Sigmoid colon (tissue), 7 donors: ENCODE results near the gene RPS6KA1. TPM values are rescaled to one million over a fixed set of nuclear protein-coding genes. Genes with fewer than 3 reads are reported as not detected.

ENCODE experiments used
- DNase-seq: peaks from one replicate; pipeline ENCODE4 v3.0.0-alpha.2; 2019
- H3K27ac ChIP-seq, 4 donors: fragments of 200-600 bp; sonication (generic); one replicate each; pipeline ENCODE4 v1.5.1; 2016 to 2019; ENCODE audit warnings: mild to moderate bottlenecking in 1 of 4
- H3K27me3 ChIP-seq, 3 donors: fragments of 200-600 bp; sonication (generic); one replicate each; pipeline ENCODE4 v1.5.1; 2019; ENCODE audit warnings: mild to moderate bottlenecking in 1 of 3
- H3K36me3 ChIP-seq, 4 donors: fragments of 200-600 bp; sonication (generic); one replicate each; pipeline ENCODE4 v1.5.1; 2016 to 2019
- H3K4me1 ChIP-seq, 4 donors: fragments of 200-600 bp; sonication (generic); one replicate each; pipeline ENCODE4 v1.5.1; 2017 to 2019
- H3K4me3 ChIP-seq, 4 donors: fragments of 200-600 bp; sonication (generic); one replicate each; pipeline ENCODE4 v1.5.1; 2017 to 2019; ENCODE audit warnings: mild to moderate bottlenecking in 2 of 4, moderate library complexity in 1 of 4
- H3K9me3 ChIP-seq, 4 donors: fragments of 200-600 bp in 3 of 4; sonication (generic) in 3 of 4; one replicate each; pipeline versions ENCODE4 v1.5.1 to v1.6.1; 2013 to 2019
- EP300 ChIP-seq, 4 donors: sonication (generic); formaldehyde crosslinking; IDR thresholded peaks; one replicate each; pipeline ENCODE4 v1.6.1; 2017; ENCODE audit warnings: antibody characterized with exemption in 4 of 4
- POLR2A ChIP-seq, 2 donors: fragments of 450-650 bp; IDR thresholded peaks; one replicate each; pipeline ENCODE4 v1.6.1; 2016; ENCODE audit warnings: antibody characterized with exemption in 2 of 2, mild to moderate bottlenecking in 2 of 2, moderate library complexity in 2 of 2
- POLR2AphosphoS5 ChIP-seq, 4 donors: sonication (generic); formaldehyde crosslinking; IDR thresholded peaks; one replicate each; pipeline ENCODE4 v1.6.1; 2017; ENCODE audit warnings: antibody characterized with exemption in 4 of 4
- WGBS, 2 donors: extraction: QIAGEN DNeasy Blood & Tissue Kit; methylation state at CpG; one replicate each; pipeline ENCODE4 v1.1.7; 2013; 5-methylcytosine and 5-hydroxymethylcytosine counted together
- intact Hi-C: fragments of 100-400 bp; cut with DNase I; formaldehyde crosslinking; loops from one replicate; pipeline ENCODE4 v1.15.1; 2023
- polyA plus RNA-seq, 3 donors: library from polyadenylated mRNA; stranded (reverse); fragments of 200-250 nt; gene quantifications; one replicate each; pipeline ENCODE4 v1.2.3, GENCODE V29; 2013
- total RNA-seq, 4 donors: library from RNA; depleted of rRNA; stranded (reverse); fragments of >200 nt; gene quantifications; one replicate each; pipeline ENCODE4 v1.1.0, GENCODE V29; 2016
- TF ChIP-seq, protein P1 (sequence below), 4 experiments: fragments of 450-650 bp in 3 of 4; fragments of 200-600 bp in 1 of 4; IDR thresholded peaks; one replicate each; pipeline ENCODE4 v1.5.1; 2016 to 2019; ENCODE audit warnings: antibody characterized with exemption in 4 of 4, mild to moderate bottlenecking in 3 of 4, moderate library complexity in 2 of 4
- donor health status: healthy with polysubstance abuse.
- donor health status: Bipolar disorder and iron deficiency.
- donor health status: healthy.

Gene RPS6KA1
- total and polyA plus RNA-seq, 7 donors, result 2.5 to 116 (median 11.5) TPM

DNA sequence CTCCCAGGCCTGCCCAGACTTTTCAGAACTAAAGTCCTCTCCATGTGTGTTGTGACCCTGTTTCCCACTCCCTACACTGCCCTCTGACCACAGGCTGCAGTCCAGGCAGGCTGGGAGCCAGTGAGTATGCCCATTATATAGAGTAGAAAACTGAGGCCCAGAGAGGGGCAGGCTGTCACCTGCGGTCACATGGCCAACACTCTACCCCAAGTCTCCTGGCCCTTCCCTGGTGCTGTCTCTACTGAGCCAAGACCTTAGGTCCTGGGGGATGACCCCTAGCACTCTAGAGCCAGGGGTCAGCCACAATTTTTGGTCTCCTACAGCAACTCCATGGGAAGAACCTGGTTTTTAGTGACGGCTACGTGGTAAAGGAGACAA, 30.8 kb downstream of the RPS6KA1 start:
- intact Hi-C loops, result no loop called here
- WGBS, 2 donors, result 93 to 94% methylated on average over 3 of the region's 3 CpGs
- no peak overlapping the region for H3K4me3 ChIP-seq
- no peak for DNase-seq
- no peaks in the 10 kb centered on the region for H3K27me3 ChIP-seq
- TF ChIP-seq EP300 (IDR thresholded peaks at IDR 0.05), result no peak
- TF ChIP-seq, protein P1, sequence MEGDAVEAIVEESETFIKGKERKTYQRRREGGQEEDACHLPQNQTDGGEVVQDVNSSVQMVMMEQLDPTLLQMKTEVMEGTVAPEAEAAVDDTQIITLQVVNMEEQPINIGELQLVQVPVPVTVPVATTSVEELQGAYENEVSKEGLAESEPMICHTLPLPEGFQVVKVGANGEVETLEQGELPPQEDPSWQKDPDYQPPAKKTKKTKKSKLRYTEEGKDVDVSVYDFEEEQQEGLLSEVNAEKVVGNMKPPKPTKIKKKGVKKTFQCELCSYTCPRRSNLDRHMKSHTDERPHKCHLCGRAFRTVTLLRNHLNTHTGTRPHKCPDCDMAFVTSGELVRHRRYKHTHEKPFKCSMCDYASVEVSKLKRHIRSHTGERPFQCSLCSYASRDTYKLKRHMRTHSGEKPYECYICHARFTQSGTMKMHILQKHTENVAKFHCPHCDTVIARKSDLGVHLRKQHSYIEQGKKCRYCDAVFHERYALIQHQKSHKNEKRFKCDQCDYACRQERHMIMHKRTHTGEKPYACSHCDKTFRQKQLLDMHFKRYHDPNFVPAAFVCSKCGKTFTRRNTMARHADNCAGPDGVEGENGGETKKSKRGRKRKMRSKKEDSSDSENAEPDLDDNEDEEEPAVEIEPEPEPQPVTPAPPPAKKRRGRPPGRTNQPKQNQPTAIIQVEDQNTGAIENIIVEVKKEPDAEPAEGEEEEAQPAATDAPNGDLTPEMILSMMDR (IDR thresholded peaks at IDR 0.05), result no peak
- TF ChIP-seq POLR2A (IDR thresholded peaks at IDR 0.05), result no peak
- no peak for TF ChIP-seq POLR2AphosphoS5 (IDR thresholded peaks at IDR 0.05)
- H3K4me1 ChIP-seq, result no peaks in the 10 kb centered on the region
- no peaks in the 10 kb centered on the region for H3K9me3 ChIP-seq
- H3K27ac ChIP-seq, result no peak overlapping the region
- no peaks in the 10 kb centered on the region for H3K36me3 ChIP-seq

DNA sequence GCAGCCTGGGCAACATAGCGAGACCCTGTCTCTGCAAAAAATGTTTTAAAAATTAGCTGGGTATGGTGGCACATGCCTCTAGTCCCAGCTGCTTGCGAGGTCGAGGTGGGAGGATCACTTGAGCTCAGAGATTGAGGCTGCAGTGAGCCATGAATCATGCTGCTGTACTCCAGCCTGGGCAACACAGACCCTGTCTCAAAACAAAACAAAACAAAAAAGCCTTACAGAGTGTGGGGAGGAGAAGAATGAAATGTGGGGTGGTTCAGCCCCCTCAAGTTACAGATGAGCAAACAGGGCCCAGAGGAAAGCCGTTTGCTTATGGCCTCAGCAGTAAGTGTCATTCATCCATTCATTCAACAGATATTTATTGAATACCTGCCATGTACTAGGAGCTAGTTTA, 40.7 kb downstream of the RPS6KA1 start:
- intact Hi-C loops, result no loop called here
- no peak for DNase-seq
- 83 to 86% methylated on average over 4 of the region's 4 CpGs for WGBS, 2 donors

DNA sequence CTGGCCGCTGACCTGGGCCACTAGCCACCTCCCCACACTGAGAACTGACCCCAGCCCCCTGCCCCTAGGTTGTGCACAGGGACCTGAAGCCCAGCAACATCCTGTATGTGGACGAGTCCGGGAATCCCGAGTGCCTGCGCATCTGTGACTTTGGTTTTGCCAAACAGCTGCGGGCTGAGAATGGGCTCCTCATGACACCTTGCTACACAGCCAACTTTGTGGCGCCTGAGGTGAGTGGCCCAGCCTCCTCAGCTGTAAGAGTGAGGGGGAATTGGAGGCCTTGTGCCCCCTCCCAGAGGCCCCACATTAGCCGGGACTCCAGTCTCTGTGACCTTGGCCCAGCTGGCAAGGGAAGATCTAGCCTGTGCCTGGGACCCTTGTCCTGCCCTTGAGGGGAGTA, 41.8 kb downstream of the RPS6KA1 start:
- WGBS, 2 donors, result 94 to 95% methylated on average over 8 of the region's 8 CpGs
- TF ChIP-seq POLR2A (IDR thresholded peaks at IDR 0.05), result no peak
- no peak for TF ChIP-seq POLR2AphosphoS5 (IDR thresholded peaks at IDR 0.05)
- TF ChIP-seq, protein P1 (IDR thresholded peaks at IDR 0.05), result no peak
- TF ChIP-seq EP300 (IDR thresholded peaks at IDR 0.05), result no peak
- Histone ChIP-seq H3K27me3 (no peaks in the 10 kb centered on the region), H3K27ac (no peak overlapping the region), H3K36me3 (no peaks in the 10 kb centered on the region), H3K4me3 (no peak overlapping the region), H3K9me3 (no peaks in the 10 kb centered on the region), H3K4me1 (no peaks in the 10 kb centered on the region)
- intact Hi-C loops, result no loop called here
- no peak for DNase-seq

More for the DNA sequence above, 40.7 kb downstream of the RPS6KA1 start:
- Histone ChIP-seq H3K9me3 (no peaks in the 10 kb centered on the region), H3K4me1 (no peaks in the 10 kb centered on the region), H3K36me3 (no peaks in the 10 kb centered on the region), H3K4me3 (no peak overlapping the region), H3K27me3 (no peaks in the 10 kb centered on the region), H3K27ac (no peak overlapping the region)
- TF ChIP-seq, protein P1 (IDR thresholded peaks at IDR 0.05), result no peak
- TF ChIP-seq POLR2AphosphoS5 (IDR thresholded peaks at IDR 0.05) (no peak), POLR2A (IDR thresholded peaks at IDR 0.05) (no peak), EP300 (IDR thresholded peaks at IDR 0.05) (no peak)

DNA sequence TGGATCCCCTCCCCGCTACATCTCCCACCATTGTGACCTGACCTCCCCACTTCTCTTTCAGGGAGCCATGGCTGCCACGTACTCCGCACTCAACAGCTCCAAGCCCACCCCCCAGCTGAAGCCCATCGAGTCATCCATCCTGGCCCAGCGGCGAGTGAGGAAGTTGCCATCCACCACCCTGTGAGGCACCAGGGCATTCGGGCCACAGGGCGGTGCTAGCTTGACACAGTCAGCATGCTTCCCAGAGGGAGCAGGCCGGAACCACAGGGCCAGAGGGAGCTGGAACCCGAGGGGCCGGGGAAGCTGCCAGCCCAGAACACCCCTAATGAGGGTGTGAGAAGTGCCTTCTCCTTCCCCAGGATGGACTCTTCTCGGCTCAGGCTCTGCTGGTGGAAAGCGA, 44.5 kb downstream of the RPS6KA1 start:
- DNase-seq, result no peak
- Histone ChIP-seq H3K4me1 (no peaks in the 10 kb centered on the region), H3K27ac (no peak overlapping the region), H3K36me3 (no peaks in the 10 kb centered on the region), H3K9me3 (no peaks in the 10 kb centered on the region), H3K27me3 (no peaks in the 10 kb centered on the region), H3K4me3 (no peak overlapping the region)
- intact Hi-C loops, result no loop called here
- no peak for TF ChIP-seq POLR2A (IDR thresholded peaks at IDR 0.05)
- TF ChIP-seq EP300 (IDR thresholded peaks at IDR 0.05), result no peak
- no peak for TF ChIP-seq POLR2AphosphoS5 (IDR thresholded peaks at IDR 0.05)
- TF ChIP-seq, protein P1 (IDR thresholded peaks at IDR 0.05), result no peak
- WGBS, 2 donors, result 92 to 95% methylated on average over 13 of the region's 13 CpGs

DNA sequence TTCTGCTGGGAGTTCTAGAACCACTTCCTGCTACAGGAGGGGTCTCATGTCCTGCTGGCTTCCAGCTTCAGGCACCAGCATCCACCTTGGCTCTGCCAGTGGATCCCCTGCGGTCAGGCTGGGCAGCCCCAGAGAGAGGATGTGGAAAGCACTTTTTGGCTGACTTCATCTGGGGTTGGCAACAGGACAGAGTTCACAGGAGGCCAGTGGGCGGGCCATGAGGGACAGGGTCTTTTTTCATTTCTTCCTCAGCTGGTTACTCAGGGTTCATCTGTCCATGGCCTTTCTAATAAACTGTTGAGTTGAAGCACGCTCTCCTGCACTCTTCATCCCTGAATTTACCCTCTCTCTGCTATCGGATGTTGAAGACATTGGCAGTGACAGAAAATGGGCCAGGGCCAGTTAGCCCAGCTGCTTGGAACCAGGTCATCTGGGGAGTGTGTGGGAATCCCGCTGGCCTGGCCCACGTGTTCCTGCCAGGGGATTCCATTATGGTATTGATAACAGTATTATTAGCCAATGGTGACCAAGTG, 45.2 kb downstream of the RPS6KA1 start:
- TF ChIP-seq, protein P1 (IDR thresholded peaks at IDR 0.05), result no peak
- TF ChIP-seq POLR2AphosphoS5 (IDR thresholded peaks at IDR 0.05) (no peak), POLR2A (IDR thresholded peaks at IDR 0.05) (no peak), EP300 (IDR thresholded peaks at IDR 0.05) (no peak)
- WGBS, 2 donors, result 77 to 80% methylated on average over 6 of the region's 6 CpGs

More for the DNA sequence above, 45.2 kb downstream of the RPS6KA1 start:
- Histone ChIP-seq H3K36me3 (no peaks in the 10 kb centered on the region), H3K4me1 (no peaks in the 10 kb centered on the region), H3K9me3 (no peaks in the 10 kb centered on the region), H3K27me3 (no peaks in the 10 kb centered on the region), H3K4me3 (no peak overlapping the region), H3K27ac (no peak overlapping the region)
- intact Hi-C loops, result no loop called here
- no peak for DNase-seq
